IPS-11a (cell line): ENCODE results near the gene TRIM64.
"Not testable (repeated sequence)": the region's sequence is repeated elsewhere in the genome, so short reads cannot be mapped to it uniquely, and the experiment has no call there.

Experiments used
- H3K4me3 ChIP-seq: one replicate; pipeline ENCODE4 v1.5.1; 2013; ENCODE audit warnings: low read depth, low read length, control low read depth

The TRIM64 gene, protein sequence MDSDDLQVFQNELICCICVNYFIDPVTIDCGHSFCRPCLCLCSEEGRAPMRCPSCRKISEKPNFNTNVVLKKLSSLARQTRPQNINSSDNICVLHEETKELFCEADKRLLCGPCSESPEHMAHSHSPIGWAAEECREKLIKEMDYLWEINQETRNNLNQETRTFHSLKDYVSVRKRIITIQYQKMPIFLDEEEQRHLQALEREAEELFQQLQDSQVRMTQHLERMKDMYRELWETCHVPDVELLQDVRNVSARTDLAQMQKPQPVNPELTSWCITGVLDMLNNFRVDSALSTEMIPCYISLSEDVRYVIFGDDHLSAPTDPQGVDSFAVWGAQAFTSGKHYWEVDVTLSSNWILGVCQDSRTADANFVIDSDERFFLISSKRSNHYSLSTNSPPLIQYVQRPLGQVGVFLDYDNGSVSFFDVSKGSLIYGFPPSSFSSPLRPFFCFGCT

GRCh38 chr11:89965737-89966136, at the start of gene TRIM64:
Gene TRIM64 (plus strand): TSS chr11:89966037. CDS start chr11:89968504, 2,467 bp downstream.
- H3K4me3 ChIP-seq: not testable (repeated sequence)

DNA sequence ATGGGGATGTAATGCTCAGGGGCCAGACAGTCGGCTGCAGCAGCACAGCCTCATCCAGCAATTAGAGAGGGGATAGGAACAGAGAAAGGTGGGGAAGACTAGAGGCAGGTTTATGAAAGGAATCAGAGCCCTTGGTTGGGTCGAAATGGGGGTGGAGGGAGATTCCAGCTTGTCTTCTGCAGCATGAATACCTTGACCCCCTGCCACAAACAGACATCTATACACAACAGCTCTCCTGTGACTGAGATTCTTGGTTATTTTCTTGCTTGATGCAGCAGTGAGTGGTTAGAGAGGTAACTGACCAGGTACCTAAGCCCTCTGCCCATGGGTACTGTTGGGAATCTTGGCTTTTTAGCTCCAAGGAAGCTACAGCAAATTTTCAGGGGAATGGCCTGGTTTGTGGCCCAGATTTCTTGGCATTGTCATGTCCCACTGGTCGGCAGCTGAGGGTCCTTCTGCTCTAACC, 43.6 kb upstream of the TRIM64 start, which contains the start of gene TRIM49D1:
TSS of gene TRIM49D1 (minus strand) at position 51 of the 466 bp plus-strand sequence. CDS start 4,535 bp downstream, outside the sequence.
- no peak within 1 kb of the TSS for H3K4me3 ChIP-seq

GRCh38 chr11:89923764-89924163, 42.1 kb upstream of the TRIM64 start, which contains the start of gene TRIM49D2:
Gene TRIM49D2 (plus strand): TSS chr11:89924064. CDS start chr11:89926762, 2,698 bp downstream.
- not testable (repeated sequence) for H3K4me3 ChIP-seq

DNA sequence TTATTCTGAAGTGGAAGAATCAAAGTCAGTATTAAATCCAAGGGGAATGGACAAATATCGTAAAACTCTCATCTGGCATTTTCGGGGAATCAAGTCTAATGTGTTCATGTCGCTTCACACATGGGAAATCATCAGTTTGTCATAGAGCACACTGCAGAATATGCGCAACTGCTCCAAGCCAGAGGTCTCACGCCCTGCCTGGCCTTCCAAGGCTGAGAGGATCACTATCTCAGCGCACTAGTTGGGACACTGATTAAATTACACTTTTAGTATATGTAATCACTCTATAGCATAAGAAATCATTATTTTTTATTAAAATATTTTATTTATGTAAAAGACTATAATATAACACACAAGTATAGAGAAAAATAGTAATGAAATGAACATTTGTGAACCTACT, 5.0 kb upstream of the TRIM64 start:
- H3K4me3 ChIP-seq: not testable (repeated sequence)
